Fibroblast of lung (primary cell): ENCODE measurements around the gene ABCB11. TPM values are rescaled to one million over a fixed set of nuclear protein-coding genes. Genes with fewer than 3 reads are reported as not detected.

Experiments
- DNase-seq, 2 donors: peaks; one replicate each; pipeline versions ENCODE4 v3.0.0 to v3.0.0-alpha.2; 2010; ENCODE audit warnings: low read depth in 2 of 2
- H2AFZ ChIP-seq: 2 replicates; pipeline ENCODE4 v1.5.1; 2012; ENCODE audit warnings: low read length, control low read depth, inconsistent platforms
- H3K27ac ChIP-seq: 2 replicates; pipeline ENCODE4 v1.5.1; 2011; ENCODE audit warnings: low read length, control low read depth; ENCODE audit not compliant: insufficient read depth
- H3K27me3 ChIP-seq: 2 replicates; pipeline ENCODE4 v1.5.1; 2011; ENCODE audit warnings: mild to moderate bottlenecking, low read length; ENCODE audit not compliant: control insufficient read depth, insufficient read depth
- H3K36me3 ChIP-seq: 2 replicates; pipeline ENCODE4 v1.5.1; 2011; ENCODE audit warnings: low read length; ENCODE audit not compliant: control insufficient read depth, insufficient read depth
- H3K4me1 ChIP-seq: 2 replicates; pipeline ENCODE4 v1.5.1; 2011; ENCODE audit warnings: low read length; ENCODE audit not compliant: control insufficient read depth, insufficient read depth; ENCODE audit errors: extremely low read depth
- H3K4me2 ChIP-seq: 2 replicates; pipeline ENCODE4 v1.5.1; 2011; ENCODE audit warnings: low read length, control low read depth; ENCODE audit not compliant: insufficient read depth; ENCODE audit errors: extremely low read depth
- H3K4me3 ChIP-seq, 4 experiments: fragments of 200-600 bp in 1 of 4; sonication (generic) in 1 of 4; replicated peaks in 1 of 4; 2 replicates each; pipeline ENCODE4 v1.5.1; 2011 to 2016; ENCODE audit warnings: low read length in 4 of 4, low read depth in 3 of 4, mild to moderate bottlenecking in 3 of 4, control low read depth in 2 of 4, inconsistent platforms in 1 of 4, mixed read lengths in 1 of 4; ENCODE audit not compliant: insufficient read depth in 1 of 4; ENCODE audit errors: control extremely low read depth in 1 of 4
- H3K79me2 ChIP-seq: 2 replicates; pipeline ENCODE4 v1.5.1; 2012; ENCODE audit warnings: mild to moderate bottlenecking, low read length, inconsistent platforms; ENCODE audit not compliant: control insufficient read depth, insufficient read depth
- H3K9ac ChIP-seq: 2 replicates; pipeline ENCODE4 v1.5.1; 2011; ENCODE audit warnings: mild to moderate bottlenecking, low read length, control low read depth; ENCODE audit not compliant: insufficient read depth
- H3K9me3 ChIP-seq: 2 replicates; pipeline ENCODE4 v1.5.1; 2012; ENCODE audit warnings: low read depth, low read length; ENCODE audit not compliant: control insufficient read depth, insufficient read depth
- H4K20me1 ChIP-seq: 2 replicates; pipeline ENCODE4 v1.5.1; 2011; ENCODE audit warnings: low read length; ENCODE audit not compliant: control insufficient read depth, insufficient read depth; ENCODE audit errors: extremely low read depth
- EZH2 ChIP-seq: IDR thresholded peaks from 2 replicates; pipeline ENCODE4 v1.5.1; 2012; ENCODE audit warnings: low read length, control low read depth, mild to moderate bottlenecking; ENCODE audit errors: missing control alignments
- polyA plus RNA-seq, 2 donors: library from polyadenylated mRNA; depleted of rRNA in 1 of 2; stranded (reverse) in 1 of 2; unstranded in 1 of 2; fragments of >200 nt; gene quantifications; 2 replicates each; pipeline ENCODE4 v1.2.1, GENCODE V29; 2011 to 2012; ENCODE audit warnings: missing spikeins in 1 of 2
- total RNA-seq: library from RNA; depleted of rRNA; stranded (reverse); fragments of >200 nt; gene quantifications from 2 replicates; pipeline ENCODE4 v1.2.1, GENCODE V29; 2014
- TF ChIP-seq, protein P1 (sequence below), 2 donors: IDR thresholded peaks in 1 of 2; conservative IDR thresholded peaks in 1 of 2; 1 replicate in 1 of 2; 2 replicates in 1 of 2; pipeline ENCODE4 v1.5.1; 2011 to 2012; ENCODE audit warnings: low read length in 2 of 2, control low read depth in 1 of 2, inconsistent platforms in 1 of 2, low read depth in 1 of 2, mild to moderate bottlenecking in 1 of 2

ABCB11 gene
- total and polyA plus RNA-seq, 2 donors (not counting 1 experiment from before 2014, with no cell fraction given): not detected

DNA sequence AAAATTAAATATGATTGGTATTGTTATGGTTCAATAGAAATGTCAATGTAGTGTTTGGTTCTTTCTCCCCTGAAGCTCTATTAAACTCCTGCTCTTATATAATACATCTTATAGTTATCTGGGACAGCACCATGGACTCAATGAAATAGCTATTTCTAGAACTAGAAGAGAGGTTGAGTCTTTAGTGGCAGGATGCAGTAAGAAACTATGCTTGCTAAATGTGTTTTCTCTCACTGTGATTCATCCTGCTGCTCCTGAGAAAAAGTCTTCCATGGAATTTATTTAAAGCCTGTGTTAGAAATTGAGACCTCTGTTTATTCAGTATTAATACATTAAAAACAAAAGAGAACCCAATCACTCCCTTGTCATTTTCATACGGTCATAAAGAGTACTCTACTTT is 68.5 kb downstream of the ABCB11 start:
- Histone ChIP-seq H3K36me3 (no peaks in the 10 kb centered on the region), H3K79me2 (no peaks in the 10 kb centered on the region), H4K20me1 (no peaks in the 10 kb centered on the region), H3K4me1 (no peaks in the 10 kb centered on the region), H3K27me3 (no peaks in the 10 kb centered on the region), H3K9me3 (no peaks in the 10 kb centered on the region), H2AFZ (no peak overlapping the region), H3K9ac (no peak overlapping the region), H3K4me2 (no peak overlapping the region), H3K4me3 (no peak overlapping the region), H3K27ac (no peak overlapping the region)
- DNase-seq: peak in 1 of 2 donors; percentile 12
- TF ChIP-seq, protein P1, sequence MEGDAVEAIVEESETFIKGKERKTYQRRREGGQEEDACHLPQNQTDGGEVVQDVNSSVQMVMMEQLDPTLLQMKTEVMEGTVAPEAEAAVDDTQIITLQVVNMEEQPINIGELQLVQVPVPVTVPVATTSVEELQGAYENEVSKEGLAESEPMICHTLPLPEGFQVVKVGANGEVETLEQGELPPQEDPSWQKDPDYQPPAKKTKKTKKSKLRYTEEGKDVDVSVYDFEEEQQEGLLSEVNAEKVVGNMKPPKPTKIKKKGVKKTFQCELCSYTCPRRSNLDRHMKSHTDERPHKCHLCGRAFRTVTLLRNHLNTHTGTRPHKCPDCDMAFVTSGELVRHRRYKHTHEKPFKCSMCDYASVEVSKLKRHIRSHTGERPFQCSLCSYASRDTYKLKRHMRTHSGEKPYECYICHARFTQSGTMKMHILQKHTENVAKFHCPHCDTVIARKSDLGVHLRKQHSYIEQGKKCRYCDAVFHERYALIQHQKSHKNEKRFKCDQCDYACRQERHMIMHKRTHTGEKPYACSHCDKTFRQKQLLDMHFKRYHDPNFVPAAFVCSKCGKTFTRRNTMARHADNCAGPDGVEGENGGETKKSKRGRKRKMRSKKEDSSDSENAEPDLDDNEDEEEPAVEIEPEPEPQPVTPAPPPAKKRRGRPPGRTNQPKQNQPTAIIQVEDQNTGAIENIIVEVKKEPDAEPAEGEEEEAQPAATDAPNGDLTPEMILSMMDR (conservative IDR thresholded peaks at IDR 0.05 in 1 of 2, IDR thresholded peaks at IDR 0.05 in 1 of 2; ENCODE audit: low read depth in 1 of 2, low read length in 2 of 2): no peak
- TF ChIP-seq EZH2: no peak

DNA sequence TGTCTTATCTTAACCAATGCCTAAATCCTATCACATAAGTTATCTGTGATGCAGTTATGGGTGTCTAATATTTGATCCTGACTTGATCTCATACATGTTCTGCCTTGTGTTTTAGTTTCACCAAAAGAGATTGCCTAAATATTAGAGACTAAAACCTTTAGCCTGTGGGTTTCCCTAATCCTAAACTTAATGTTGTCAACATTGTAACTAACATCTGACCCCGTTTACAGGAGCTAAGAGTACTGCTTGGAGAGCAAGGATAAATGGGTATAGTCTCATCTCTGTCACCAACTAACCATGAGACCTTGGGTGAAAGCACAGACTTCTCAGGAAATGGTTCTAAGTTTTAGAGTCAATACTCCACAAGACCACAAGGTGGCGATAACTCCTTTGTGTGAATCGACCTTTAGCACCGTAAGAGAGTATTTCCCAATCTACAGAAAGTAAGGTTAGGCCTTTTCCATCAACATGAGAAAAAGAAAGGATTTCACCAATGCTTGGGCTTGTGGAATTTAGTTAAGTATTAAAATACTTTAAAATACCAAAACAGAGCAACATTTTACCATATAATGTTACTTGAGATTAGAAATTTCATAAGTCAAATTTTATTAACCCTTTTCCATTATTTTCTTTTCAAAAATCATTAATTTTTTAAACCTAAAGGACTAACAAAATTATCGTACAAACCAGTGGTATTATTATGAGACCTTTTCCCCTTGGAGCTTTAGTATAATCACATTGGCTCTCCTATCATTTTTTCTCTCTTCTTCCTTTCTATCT is 69.5 kb downstream of the ABCB11 start:
- Histone ChIP-seq H3K9me3 (no peaks in the 10 kb centered on the region), H3K4me1 (no peaks in the 10 kb centered on the region), H3K36me3 (no peaks in the 10 kb centered on the region), H3K79me2 (no peaks in the 10 kb centered on the region), H3K27me3 (no peaks in the 10 kb centered on the region), H4K20me1 (no peaks in the 10 kb centered on the region), H3K9ac (no peak overlapping the region), H3K4me2 (no peak overlapping the region), H3K4me3 (no peak overlapping the region), H2AFZ (no peak overlapping the region), H3K27ac (no peak overlapping the region)
- TF ChIP-seq, protein P1 (conservative IDR thresholded peaks at IDR 0.05 in 1 of 2, IDR thresholded peaks at IDR 0.05 in 1 of 2; ENCODE audit: low read depth in 1 of 2, low read length in 2 of 2): peak; percentile 75 to 89
- no peak for TF ChIP-seq EZH2
- DNase-seq: peak; percentile 63 to 84

DNA sequence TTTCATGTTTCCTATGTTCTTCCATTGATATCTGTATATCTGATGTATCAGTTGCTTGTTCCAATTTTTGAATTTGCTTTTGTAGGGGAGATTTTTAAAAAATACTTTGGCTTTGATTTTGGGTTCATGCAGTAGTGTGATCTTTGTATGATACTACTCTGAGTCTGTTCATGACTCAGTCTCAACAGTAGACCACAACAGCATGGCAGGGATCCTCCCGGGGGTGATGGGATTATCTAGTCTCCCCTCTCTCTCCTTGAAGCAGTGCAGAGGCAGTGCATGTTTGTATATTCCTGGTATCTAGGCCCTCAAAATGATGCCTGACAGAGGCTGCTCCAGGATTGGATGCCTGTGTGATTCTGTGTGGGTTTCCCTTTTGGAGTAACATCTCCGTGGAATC is 74.7 kb downstream of the ABCB11 start:
- no peak overlapping the region for H3K27ac ChIP-seq
- no peak overlapping the region for H3K9ac ChIP-seq
- H3K36me3 ChIP-seq: no peaks in the 10 kb centered on the region
- no peaks in the 10 kb centered on the region for H3K27me3 ChIP-seq
- H3K4me3 ChIP-seq: no peak overlapping the region
- H3K79me2 ChIP-seq: no peaks in the 10 kb centered on the region
- H4K20me1 ChIP-seq: no peaks in the 10 kb centered on the region
- H3K4me2 ChIP-seq: no peak overlapping the region
- DNase-seq: no peak
- H3K4me1 ChIP-seq: no peaks in the 10 kb centered on the region
- no peaks in the 10 kb centered on the region for H3K9me3 ChIP-seq
- TF ChIP-seq, protein P1 (conservative IDR thresholded peaks at IDR 0.05 in 1 of 2, IDR thresholded peaks at IDR 0.05 in 1 of 2; ENCODE audit: low read depth in 1 of 2, low read length in 2 of 2): no peak
- no peak for TF ChIP-seq EZH2
- no peak overlapping the region for H2AFZ ChIP-seq
